Measurements from ENCODE around the gene OR2T11.
"Not testable (repeated sequence)": the region's sequence is repeated elsewhere in the genome, so short reads cannot be mapped to it uniquely, and the experiment has no call there.

The OR2T11 gene

DNA sequence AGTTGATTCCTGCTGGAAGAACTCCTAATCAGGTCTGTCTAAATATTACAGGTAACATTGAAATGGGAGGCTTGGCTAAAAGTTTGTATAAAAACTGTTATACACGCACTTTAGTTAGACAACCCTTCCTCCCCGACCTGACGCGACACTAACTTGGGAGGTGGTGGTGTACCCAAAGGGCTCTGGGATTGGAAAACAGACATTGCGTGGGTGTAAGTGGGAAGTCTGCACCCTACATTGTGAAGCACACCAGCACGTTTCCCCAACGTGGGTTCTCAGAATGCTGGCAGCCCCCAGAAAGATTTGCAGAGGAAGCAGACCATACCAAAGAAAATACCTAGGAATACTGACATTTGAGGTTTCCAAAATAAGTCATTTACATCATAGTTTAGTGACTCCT is 16.8 kb downstream of the OR2T11 start:
- DNase-seq, result no peak

DNA sequence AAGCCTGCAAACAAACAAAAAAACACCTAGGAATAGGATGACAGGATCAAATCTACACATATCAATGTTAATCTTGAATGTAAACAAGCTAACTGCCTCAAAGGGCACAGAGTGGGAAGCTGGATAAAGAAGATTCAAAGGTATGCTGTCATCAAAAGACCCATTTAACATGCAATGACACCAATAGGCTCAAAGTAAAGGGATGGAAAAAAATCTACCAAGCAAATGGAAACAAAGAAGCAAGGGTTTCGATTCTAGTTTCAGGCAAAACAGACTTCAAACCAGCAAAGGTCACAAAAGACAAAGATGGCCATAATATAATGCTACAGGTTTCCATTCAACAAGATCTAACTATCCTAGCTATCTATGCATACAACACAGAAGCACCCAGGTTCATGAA is 21.1 kb downstream of the OR2T11 start:
- no peak for DNase-seq

GRCh38 chr1:248611883-248612414 is 22.9 kb downstream of the OR2T11 start:
- no peak for DNase-seq

- no peak for DNase-seq
Observed at GRCh38 chr1:248610301-248610700, 24.6 kb downstream of the OR2T11 start.

GRCh38 chr1:248599396-248599795 is 35.5 kb downstream of the OR2T11 start:
- DNase-seq, result no peak

- no peak for DNase-seq
Observed at GRCh38 chr1:248597589-248597988, 37.3 kb downstream of the OR2T11 start, which contains the start of gene OR2T10. TSS of gene OR2T10 (minus strand) at chr1:248597700. CDS start at chr1:248593768, 3,932 bp downstream.

- DNase-seq, result no peak
Observed at GRCh38 chr1:248596615-248597014, 38.3 kb downstream of the OR2T11 start.

- no peak for DNase-seq
Observed at GRCh38 chr1:248593226-248593625, 41.7 kb downstream of the OR2T11 start.

DNA sequence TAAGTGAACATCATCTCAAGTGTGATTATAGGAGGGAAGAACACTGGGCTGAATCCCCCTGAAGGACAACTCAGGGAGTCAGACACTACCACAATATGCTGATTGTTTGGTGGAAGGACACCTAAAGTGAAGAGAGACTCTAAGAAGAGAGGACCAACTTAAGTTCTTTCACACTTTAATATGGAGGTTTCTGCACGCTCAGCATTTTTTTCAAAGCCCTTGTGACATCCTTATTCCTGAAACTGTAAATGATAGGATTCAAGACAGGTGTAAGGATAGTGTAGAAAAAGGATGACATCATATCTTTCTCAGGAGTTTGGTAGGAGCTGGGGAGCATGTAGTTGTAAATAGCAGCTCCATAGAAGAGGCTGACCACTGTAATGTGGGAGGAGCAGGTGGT is 42.2 kb downstream of the OR2T11 start:
- no peak for DNase-seq

DNA sequence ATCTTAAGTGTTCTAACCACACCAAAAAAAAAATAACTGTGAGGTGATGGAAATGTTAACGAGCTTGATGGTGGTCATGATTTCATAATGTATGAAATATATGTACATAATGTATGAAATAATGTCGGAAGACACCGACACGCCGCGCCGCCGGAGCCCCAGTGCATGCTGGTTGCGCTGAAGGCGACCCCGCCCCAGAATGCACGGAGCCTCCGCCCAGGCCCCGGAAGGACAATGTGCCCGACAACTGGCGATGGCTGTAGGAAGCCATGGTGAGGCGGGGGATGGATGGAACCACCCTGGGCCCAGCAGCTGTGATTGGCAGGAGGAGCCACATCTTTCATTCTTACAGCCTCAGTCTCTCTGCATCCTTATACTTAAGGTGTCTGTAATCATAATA is 44.8 kb downstream of the OR2T11 start:
- no peak for DNase-seq

DNA sequence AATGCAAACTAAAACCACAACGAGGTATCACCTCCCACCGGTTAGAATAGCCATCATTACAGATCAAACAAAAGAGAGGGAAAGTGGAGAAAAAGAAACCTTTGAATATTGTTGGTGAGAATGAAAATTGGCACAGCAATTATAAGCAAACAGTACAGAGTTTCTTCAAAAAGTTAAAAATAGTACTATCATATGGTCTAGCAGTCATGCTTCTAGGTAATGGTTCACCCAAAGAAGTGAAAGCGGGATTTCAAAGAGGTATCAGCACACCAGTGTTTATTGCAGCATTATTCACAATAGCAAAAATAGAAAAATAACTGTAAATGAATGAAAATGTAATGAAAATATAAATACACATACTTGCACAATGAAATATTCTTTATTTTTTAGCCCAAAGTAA is 45.6 kb downstream of the OR2T11 start:
- no peak for DNase-seq

- no peak for DNase-seq
Observed at GRCh38 chr1:248585266-248585665, 49.6 kb downstream of the OR2T11 start.

DNA sequence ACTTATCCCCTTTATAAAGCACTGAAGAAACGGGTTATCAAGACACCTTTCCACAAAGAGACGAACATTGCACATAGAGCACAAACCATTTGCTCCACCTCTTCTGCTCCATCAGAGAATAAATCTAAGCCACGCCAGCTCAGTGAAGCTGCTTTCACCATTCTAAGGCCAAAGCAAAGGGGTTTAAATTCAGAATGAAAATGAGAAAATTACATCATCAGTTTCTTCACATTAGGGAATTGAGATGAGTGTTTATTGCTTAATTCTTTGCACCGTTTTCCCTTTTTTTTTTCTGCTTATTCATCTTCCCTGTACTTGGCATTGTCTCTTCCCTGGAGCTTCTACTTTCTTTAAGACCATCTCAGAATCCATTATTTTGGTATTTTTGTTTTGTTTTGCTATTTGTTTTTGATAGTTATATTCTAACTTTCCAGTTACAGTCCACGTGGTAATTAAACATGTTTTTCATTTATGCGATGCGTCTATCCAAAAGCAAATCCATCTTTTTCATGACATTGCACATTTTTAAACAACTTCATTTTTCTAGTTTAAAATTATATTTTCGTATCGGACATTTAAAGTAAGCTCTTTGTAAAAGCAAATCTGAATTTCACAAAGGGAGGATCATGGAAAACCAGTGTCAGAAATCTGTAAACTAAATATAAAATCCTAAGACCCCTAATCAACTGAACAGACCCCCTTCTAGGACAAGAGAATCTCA is 58.5 kb downstream of the OR2T11 start:
- DNase-seq, result no peak

GRCh38 chr1:248574657-248575056 is 60.2 kb downstream of the OR2T11 start, which contains the start of gene OR2T34:
TSS of gene OR2T34 (minus strand) at chr1:248574757. CDS start at chr1:248574757, 0 bp downstream.
- not testable (repeated sequence) for DNase-seq

- not testable (repeated sequence) for DNase-seq
Observed at GRCh38 chr1:248573856-248574255, 61.0 kb downstream of the OR2T11 start.

All from activated T-cell treated with anti-CD3 and anti-CD28 coated beads for 4 hours (primary cell).